ENCODE results near the gene TLCD1.

DNA sequence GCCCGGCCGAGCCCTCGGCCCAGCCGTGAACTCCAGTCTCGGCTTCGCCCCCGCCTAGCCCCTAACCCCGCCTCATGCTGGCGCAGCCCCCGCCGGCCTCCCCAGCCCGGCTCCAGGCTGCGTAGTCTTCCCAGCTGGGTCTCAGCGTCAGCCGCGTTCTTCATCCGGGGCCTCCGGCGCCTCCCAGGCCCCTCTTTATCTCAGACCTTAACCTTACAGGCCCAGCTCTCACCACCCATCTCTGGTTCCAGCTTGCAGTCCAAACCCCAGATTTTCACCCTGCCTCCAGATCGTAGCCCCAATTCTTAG, 14.4 kb downstream of the TLCD1 start, which contains the start of gene PROCA1:
- TF ChIP-seq, protein P1, sequence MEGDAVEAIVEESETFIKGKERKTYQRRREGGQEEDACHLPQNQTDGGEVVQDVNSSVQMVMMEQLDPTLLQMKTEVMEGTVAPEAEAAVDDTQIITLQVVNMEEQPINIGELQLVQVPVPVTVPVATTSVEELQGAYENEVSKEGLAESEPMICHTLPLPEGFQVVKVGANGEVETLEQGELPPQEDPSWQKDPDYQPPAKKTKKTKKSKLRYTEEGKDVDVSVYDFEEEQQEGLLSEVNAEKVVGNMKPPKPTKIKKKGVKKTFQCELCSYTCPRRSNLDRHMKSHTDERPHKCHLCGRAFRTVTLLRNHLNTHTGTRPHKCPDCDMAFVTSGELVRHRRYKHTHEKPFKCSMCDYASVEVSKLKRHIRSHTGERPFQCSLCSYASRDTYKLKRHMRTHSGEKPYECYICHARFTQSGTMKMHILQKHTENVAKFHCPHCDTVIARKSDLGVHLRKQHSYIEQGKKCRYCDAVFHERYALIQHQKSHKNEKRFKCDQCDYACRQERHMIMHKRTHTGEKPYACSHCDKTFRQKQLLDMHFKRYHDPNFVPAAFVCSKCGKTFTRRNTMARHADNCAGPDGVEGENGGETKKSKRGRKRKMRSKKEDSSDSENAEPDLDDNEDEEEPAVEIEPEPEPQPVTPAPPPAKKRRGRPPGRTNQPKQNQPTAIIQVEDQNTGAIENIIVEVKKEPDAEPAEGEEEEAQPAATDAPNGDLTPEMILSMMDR (IDR thresholded peaks at IDR 0.05): no peak
- no peak for TF ChIP-seq POLR2A (IDR thresholded peaks at IDR 0.05)
